ENCODE measurements around the gene CEBPZ. TPM values are rescaled to one million over a fixed set of nuclear protein-coding genes. Genes with fewer than 3 reads are reported as not detected.

Gene CEBPZ
- total and polyA plus RNA-seq, 4 donors, result 15.7 to 25.6 (median 19.9) TPM

GRCh38 chr2:37274359-37274965 lies 43.1 kb upstream of the CEBPZ start:
- Histone ChIP-seq H3K4me3 (ENCODE audit: low read depth in 1 of 3, low read length in 3 of 3) (no peak overlapping the region), H3K4me1 (ENCODE audit: control insufficient read depth in 4 of 4, insufficient read depth in 4 of 4, low read length in 3 of 4) (no peaks in the 10 kb centered on the region), H3K27ac (ENCODE audit: low read depth in 1 of 2, low read length in 2 of 2) (no peak overlapping the region), H3K9me3 (ENCODE audit: control insufficient read depth in 4 of 4, low read length in 3 of 4) (no peaks in the 10 kb centered on the region), H3K9ac (ENCODE audit: low read depth in 1 of 2, low read length in 2 of 2) (no peak overlapping the region), H3K27me3 (ENCODE audit: control insufficient read depth in 4 of 4, insufficient read depth in 4 of 4, low read length in 3 of 4) (no peaks in the 10 kb centered on the region), H3K36me3 (ENCODE audit: control insufficient read depth in 4 of 4, insufficient read depth in 3 of 4, low read depth in 1 of 4, low read length in 3 of 4) (peaks cover 0 to 30% (median 25%) of the 10 kb centered on the region in 4 donors)
- no peak for DNase-seq (ENCODE audit: low spot score)
- WGBS, result 86% methylated on average over 6 of the region's 6 CpGs
- TF ChIP-seq RXRA (IDR thresholded peaks at IDR 0.05), result no peak
- no peak for TF ChIP-seq TAF1 (conservative IDR thresholded peaks at IDR 0.05)
- no peak for TF ChIP-seq CTCF (IDR thresholded peaks at IDR 0.05; ENCODE audit: low read depth, low read length, missing input control)
- no peak for TF ChIP-seq YY1 (IDR thresholded peaks at IDR 0.05)
- no peak for TF ChIP-seq SP1 (IDR thresholded peaks at IDR 0.05)
- no peak for TF ChIP-seq NR2F2 (IDR thresholded peaks at IDR 0.05)
- TF ChIP-seq JUND (IDR thresholded peaks at IDR 0.05), result no peak
- TF ChIP-seq FOXA1 (IDR thresholded peaks at IDR 0.05), result no peak
- no peak for TF ChIP-seq ATF3 (IDR thresholded peaks at IDR 0.05)
- no peak for TF ChIP-seq FOXA2 (IDR thresholded peaks at IDR 0.05)
- no peak for TF ChIP-seq EGR1 (IDR thresholded peaks at IDR 0.05; ENCODE audit: low read depth in 2 of 2)
- no peak for TF ChIP-seq HNF4G (IDR thresholded peaks at IDR 0.05)
- no peak for TF ChIP-seq RAD21 (IDR thresholded peaks at IDR 0.05)
- TF ChIP-seq, protein P1, sequence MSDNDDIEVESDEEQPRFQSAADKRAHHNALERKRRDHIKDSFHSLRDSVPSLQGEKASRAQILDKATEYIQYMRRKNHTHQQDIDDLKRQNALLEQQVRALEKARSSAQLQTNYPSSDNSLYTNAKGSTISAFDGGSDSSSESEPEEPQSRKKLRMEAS (IDR thresholded peaks at IDR 0.05), result no peak
- no peak for TF ChIP-seq HNF4A (conservative IDR thresholded peaks at IDR 0.05)
- no peak for TF ChIP-seq ZBTB33 (IDR thresholded peaks at IDR 0.05)
- TF ChIP-seq GABPA (IDR thresholded peaks at IDR 0.05 in 1 of 2, conservative IDR thresholded peaks at IDR 0.05 in 1 of 2), result no peak

DNA sequence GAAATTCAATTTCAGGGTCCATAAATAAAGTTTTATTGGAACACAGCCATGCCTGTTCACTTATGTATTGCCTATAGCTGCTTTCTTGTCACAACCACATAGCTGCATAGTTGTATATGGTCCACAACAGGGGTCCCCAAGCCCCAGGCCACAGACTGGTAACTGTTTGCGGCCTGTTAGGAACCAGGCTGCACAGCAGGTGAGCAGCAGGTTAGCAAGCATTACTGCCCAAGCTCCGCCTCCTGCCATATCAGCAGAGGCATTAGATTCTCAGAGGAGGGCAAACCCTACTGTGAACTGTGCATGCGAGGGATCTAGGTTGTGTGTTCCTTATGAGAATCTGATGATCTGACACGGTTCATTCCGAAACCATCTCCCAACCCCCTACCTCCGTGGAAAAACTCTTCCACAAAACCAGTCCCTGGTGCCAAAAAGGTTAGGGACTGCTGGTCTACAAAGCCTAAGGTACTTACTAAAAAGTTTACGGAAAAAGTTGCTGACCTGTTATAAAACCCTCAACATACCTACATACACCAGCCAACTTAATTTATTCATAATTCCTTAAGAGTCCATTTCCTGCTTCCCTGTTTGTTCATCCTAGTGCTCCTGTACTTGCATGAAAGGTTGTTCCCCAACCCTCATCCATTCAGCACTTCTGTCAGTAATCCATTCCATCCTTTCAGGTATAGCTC lies 40.1 kb upstream of the CEBPZ start:
- Histone ChIP-seq H3K27ac (ENCODE audit: low read depth in 1 of 2, low read length in 2 of 2) (no peak overlapping the region), H3K9me3 (ENCODE audit: control insufficient read depth in 4 of 4, low read length in 3 of 4) (no peaks in the 10 kb centered on the region), H3K36me3 (ENCODE audit: control insufficient read depth in 4 of 4, insufficient read depth in 3 of 4, low read depth in 1 of 4, low read length in 3 of 4) (peaks cover 0 to 36% (median 30%) of the 10 kb centered on the region in 4 donors), H3K27me3 (ENCODE audit: control insufficient read depth in 4 of 4, insufficient read depth in 4 of 4, low read length in 3 of 4) (no peaks in the 10 kb centered on the region), H3K9ac (ENCODE audit: low read depth in 1 of 2, low read length in 2 of 2) (no peak overlapping the region), H3K4me3 (ENCODE audit: low read depth in 1 of 3, low read length in 3 of 3) (no peak overlapping the region), H3K4me1 (ENCODE audit: control insufficient read depth in 4 of 4, insufficient read depth in 4 of 4, low read length in 3 of 4) (no peaks in the 10 kb centered on the region)
- no peak for DNase-seq (ENCODE audit: low spot score)
- no peak for TF ChIP-seq HNF4A (conservative IDR thresholded peaks at IDR 0.05)
- no peak for TF ChIP-seq GABPA (IDR thresholded peaks at IDR 0.05 in 1 of 2, conservative IDR thresholded peaks at IDR 0.05 in 1 of 2)
- TF ChIP-seq TAF1 (conservative IDR thresholded peaks at IDR 0.05), result no peak
- TF ChIP-seq ATF3 (IDR thresholded peaks at IDR 0.05), result no peak
- no peak for TF ChIP-seq HNF4G (IDR thresholded peaks at IDR 0.05)
- WGBS, result 89% methylated on average over 7 of the region's 7 CpGs

Measured in liver (tissue), 9 donors.